K562 (cell line): ENCODE results near the gene TXNL4A. TPM values are rescaled to one million over a fixed set of nuclear protein-coding genes. Genes with fewer than 3 reads are reported as not detected.

Experiments
- ATAC-seq: fragments of 200-7000 bp; cut with Tn5 transposase; 3 replicates; pipeline ENCODE4 v1.9.1; 2020; ENCODE audit warnings: moderate library complexity
- BruUV-seq: library from RNA; stranded (reverse); fragments of 400-500 nt; replicated peaks from 2 replicates; lab custom pipeline; 2021; lab: Mats Ljungman, UMichigan
- CTCF ChIA-PET: fragments of 300-600 bp; formaldehyde crosslinking; extraction: SDS; loops from one replicate; lab custom pipeline; 2021; ENCODE audit warnings: low intra/inter-chr PET ratio; lab: Yijun Ruan, JAX
- POLR2A ChIA-PET: fragments of 300-600, 350-650 bp; sonication (Branson Sonifier 250); formaldehyde crosslinking; extraction: SDS; loops from one replicate; lab custom pipeline; 2021; ENCODE audit warnings: antibody characterized with exemption, inconsistent platforms; lab: Yijun Ruan, JAX
- DNase-seq, 4 experiments: peaks; one replicate each; pipeline versions ENCODE4 v3.0.0 to v3.0.0-alpha.2; 2011 to 2018; ENCODE audit warnings: low spot score in 3 of 4, mixed read lengths in 3 of 4; ENCODE audit errors: extremely low read depth in 1 of 4
- FAIRE-seq: peaks from 2 replicates; lab custom pipeline; 2011; peaks lifted over from hg19 to GRCh38; lab: Jason Lieb, UNC
- H2AFZ ChIP-seq: 2 replicates; pipeline ENCODE4 v1.6.0; 2011; ENCODE audit warnings: low read depth, low read length, control low read depth, inconsistent platforms
- H3K27ac ChIP-seq: fragments of 200-600 bp; 3 replicates; pipeline ENCODE4 v1.8.0; 2011; ENCODE audit warnings: low read depth, mild to moderate bottlenecking, control low read depth, inconsistent platforms, low read length, moderate library complexity, mixed read lengths; ENCODE audit errors: extremely low read depth
- H3K27me3 ChIP-seq, 2 experiments: fragments of 300-600 bp in 1 of 2; 2 replicates in 1 of 2; 3 replicates in 1 of 2; pipeline versions ENCODE4 v1.6.0 to v1.8.0; 2011; ENCODE audit warnings: inconsistent platforms in 2 of 2, low read length in 2 of 2, mild to moderate bottlenecking in 1 of 2, mixed read lengths in 1 of 2, moderate library complexity in 1 of 2; ENCODE audit not compliant: control insufficient read depth in 2 of 2, insufficient read depth in 2 of 2
- H3K36me3 ChIP-seq: fragments of 300-600 bp; 3 replicates; pipeline ENCODE4 v1.8.0; 2011; ENCODE audit warnings: mild to moderate bottlenecking, low read length, inconsistent platforms; ENCODE audit not compliant: control insufficient read depth, insufficient read depth
- H3K4me1 ChIP-seq, 2 experiments: fragments of 200-600 bp in 1 of 2; replicated peaks in 1 of 2; 2 replicates in 1 of 2; 3 replicates in 1 of 2; pipeline versions ENCODE4 v1.5.1 to v1.8.0; 2011; ENCODE audit warnings: inconsistent platforms in 2 of 2, low read length in 2 of 2, mild to moderate bottlenecking in 1 of 2, mixed read lengths in 1 of 2, moderate library complexity in 1 of 2; ENCODE audit not compliant: control insufficient read depth in 2 of 2, insufficient read depth in 2 of 2
- H3K4me2 ChIP-seq: 2 replicates; pipeline ENCODE4 v1.6.1; 2011; ENCODE audit warnings: low read length, control low read depth, inconsistent platforms, mixed read lengths; ENCODE audit not compliant: insufficient read depth
- H3K4me3 ChIP-seq: fragments of 200-600 bp; sonication (generic), shearing (Covaris generic); 2 replicates; pipeline ENCODE4 v1.5.1; 2016; ENCODE audit warnings: control low read depth, inconsistent platforms
- H3K79me2 ChIP-seq: fragments of 200-600 bp; 3 replicates; pipeline ENCODE4 v1.8.0; 2011; ENCODE audit warnings: low read length, inconsistent platforms; ENCODE audit not compliant: control insufficient read depth, insufficient read depth
- H3K9ac ChIP-seq, 2 experiments: 2 replicates each; pipeline versions ENCODE4 v1.6.0 to v1.6.1; 2011; ENCODE audit warnings: low read depth in 2 of 2, low read length in 2 of 2, control low read depth in 1 of 2, inconsistent platforms in 1 of 2, mild to moderate bottlenecking in 1 of 2, mixed read lengths in 1 of 2; ENCODE audit not compliant: insufficient read depth in 1 of 2
- H3K9me1 ChIP-seq: one replicate; pipeline ENCODE4 v1.6.0; 2011; ENCODE audit warnings: inconsistent platforms, mild to moderate bottlenecking, low read length, moderate library complexity; ENCODE audit not compliant: control insufficient read depth, insufficient read depth
- H3K9me3 ChIP-seq: replicated peaks from 2 replicates; pipeline ENCODE4 v1.5.1; 2011; ENCODE audit warnings: low read depth, low read length, inconsistent platforms; ENCODE audit not compliant: control insufficient read depth, insufficient read depth
- H4K20me1 ChIP-seq: replicated peaks from 2 replicates; pipeline ENCODE4 v1.6.1; 2011; ENCODE audit warnings: low read length, inconsistent platforms, mixed read lengths; ENCODE audit not compliant: control insufficient read depth, insufficient read depth
- CHD2 ChIP-seq: IDR thresholded peaks from 2 replicates; pipeline ENCODE4 v1.6.1; 2011; ENCODE audit warnings: low read depth, low read length
- CREB3 ChIP-seq: fragments of 450-650 bp; conservative IDR thresholded peaks from 2 replicates; pipeline ENCODE4 v1.6.1; 2016; ENCODE audit warnings: missing genetic modification characterization, low read depth, mild to moderate bottlenecking, missing compliant biosample characterization, moderate library complexity
- E2F4 ChIP-seq: sonication (generic); formaldehyde crosslinking; IDR thresholded peaks from 2 replicates; pipeline ENCODE4 v1.8.0; 2022; ENCODE audit warnings: mild to moderate bottlenecking, low read depth, missing genetic modification reagents
- FOXJ2 ChIP-seq: fragments of 200-800 bp; sonication (Bioruptor generic); IDR thresholded peaks from 2 replicates; pipeline ENCODE4 v1.6.1; 2016; ENCODE audit warnings: missing genetic modification characterization, missing compliant biosample characterization
- FOXO4 ChIP-seq: fragments of 450-650 bp; formaldehyde crosslinking; IDR thresholded peaks from 2 replicates; pipeline ENCODE4 v1.4.0; 2020; ENCODE audit warnings: mild to moderate bottlenecking, moderate library complexity
- GABPA ChIP-seq: fragments of 200-800 bp; sonication (Bioruptor generic); conservative IDR thresholded peaks from 2 replicates; pipeline ENCODE4 v1.6.1; 2016; ENCODE audit warnings: low read depth, missing genetic modification characterization, missing compliant biosample characterization
- KLF16 ChIP-seq: IDR thresholded peaks from 2 replicates; pipeline ENCODE4 v1.6.1; 2016; ENCODE audit warnings: antibody characterized with exemption
- OTX1 ChIP-seq: fragments of 450-650 bp; formaldehyde crosslinking; IDR thresholded peaks from 2 replicates; pipeline ENCODE4 v1.4.0; 2022; ENCODE audit warnings: mild to moderate bottlenecking
- PHB ChIP-seq: fragments of 250-450 bp; sonication (Bioruptor Pico); IDR thresholded peaks from 2 replicates; pipeline ENCODE4 v1.5.0; 2021
- PHTF2 ChIP-seq: fragments of 250-450 bp; sonication (Bioruptor Pico); IDR thresholded peaks from 2 replicates; pipeline ENCODE4 v1.5.0; 2021; ENCODE audit warnings: mild to moderate bottlenecking
- POLR2B ChIP-seq: fragments of 450-650 bp; IDR thresholded peaks from 2 replicates; pipeline ENCODE4 v1.6.1; 2018; ENCODE audit warnings: low read depth; ENCODE audit not compliant: partially characterized antibody
- RAD51 ChIP-seq: fragments of 450-650 bp; IDR thresholded peaks from 2 replicates; pipeline ENCODE4 v1.7.1; 2016; ENCODE audit warnings: low read depth, mild to moderate bottlenecking, borderline replicate concordance
- TGIF2 ChIP-seq: sonication (generic); formaldehyde crosslinking; IDR thresholded peaks from 2 replicates; pipeline ENCODE4 v1.8.1; 2022; ENCODE audit warnings: mild to moderate bottlenecking, missing genetic modification reagents, moderate library complexity
- ZFP1 ChIP-seq: fragments of 450-650 bp; formaldehyde crosslinking; IDR thresholded peaks from 2 replicates; pipeline ENCODE4 v1.4.0; 2020; ENCODE audit warnings: mild to moderate bottlenecking, mixed read lengths
- ZFPM2 ChIP-seq: fragments of 250-450 bp; sonication (Bioruptor Pico); IDR thresholded peaks from 2 replicates; pipeline ENCODE4 v1.5.1; 2022; ENCODE audit warnings: mild to moderate bottlenecking
- ZNF146 ChIP-seq: IDR thresholded peaks from one replicate; pipeline ENCODE4 v1.6.1; 2018; ENCODE audit warnings: missing compliant biosample characterization; ENCODE audit not compliant: unreplicated experiment
- ZSCAN29 ChIP-seq: fragments of 450-650 bp; IDR thresholded peaks from 2 replicates; pipeline ENCODE4 v1.6.1; 2017
- WGBS: fragments of 100-300 bp; shearing (Covaris generic); methylation state at CpG from one replicate; pipeline ENCODE4 v1.1.6; 2016; ENCODE audit warnings: low coverage, mixed read lengths; ENCODE audit not compliant: insufficient coverage; ENCODE audit errors: missing lambda C conversion rate; 5-methylcytosine and 5-hydroxymethylcytosine counted together
- in situ Hi-C: fragments of 300-500 bp; cut with MboI; formaldehyde crosslinking; loops from 4 replicates; pipeline ENCODE4 v1.15.0; 2018; ENCODE audit warnings: inconsistent platforms, mixed read lengths
- intact Hi-C: fragments of 100-400 bp; cut with micrococcal nuclease; formaldehyde crosslinking; loops from 2 replicates; pipeline ENCODE4 v1.14.2; 2022
- polyA plus RNA-seq, 8 experiments: library from polyadenylated mRNA; depleted of rRNA in 4 of 8; stranded (reverse) in 5 of 8; unstranded in 3 of 8; fragments of >200 nt; fragmentation: Nextera tagmentation in 2 of 8; fragmentation: Illumina TruSeq in 1 of 8; extraction: Ambion mirVana in 2 of 8; extraction: Trizol in 1 of 8; gene quantifications; 2 replicates each; pipeline versions ENCODE4 v1.2.1 to v1.2.3, GENCODE V29; 2011 to 2014; ENCODE audit warnings: inconsistent platforms in 1 of 8, missing spikeins in 1 of 8
- total RNA-seq, 7 experiments: library from RNA; depleted of rRNA in 6 of 7; stranded (reverse); fragments of >200 nt in 6 of 7; fragmentation: Illumina TruSeq in 2 of 7; extraction: Trizol in 2 of 7; gene quantifications; 2 replicates each; pipeline versions ENCODE4 v1.2.1 to v1.2.3, GENCODE V29; 2011 to 2021; ENCODE audit warnings: low replicate concordance in 1 of 7
- TF ChIP-seq, protein P1 (sequence below): fragments of 450-650 bp; formaldehyde crosslinking; IDR thresholded peaks from 2 replicates; pipeline ENCODE4 v1.4.0; 2022; ENCODE audit warnings: missing genetic modification characterization
- TF ChIP-seq, protein P2 (sequence below), 2 experiments: fragments of 250-450 bp in 1 of 2; fragments of 450-650 bp in 1 of 2; sonication (Bioruptor Pico) in 1 of 2; IDR thresholded peaks; 2 replicates each; pipeline versions ENCODE4 v1.6.1 to v1.8.0; 2016 to 2021; ENCODE audit warnings: mild to moderate bottlenecking in 2 of 2, moderate library complexity in 2 of 2, missing compliant biosample characterization in 1 of 2, missing genetic modification characterization in 1 of 2

The TXNL4A gene
- total and polyA plus RNA-seq, 9 of the 15 experiments (the other 6 are each of a cell fraction or from before 2014, with no cell fraction given): 27.0 to 132 (median 87.5) TPM

DNA sequence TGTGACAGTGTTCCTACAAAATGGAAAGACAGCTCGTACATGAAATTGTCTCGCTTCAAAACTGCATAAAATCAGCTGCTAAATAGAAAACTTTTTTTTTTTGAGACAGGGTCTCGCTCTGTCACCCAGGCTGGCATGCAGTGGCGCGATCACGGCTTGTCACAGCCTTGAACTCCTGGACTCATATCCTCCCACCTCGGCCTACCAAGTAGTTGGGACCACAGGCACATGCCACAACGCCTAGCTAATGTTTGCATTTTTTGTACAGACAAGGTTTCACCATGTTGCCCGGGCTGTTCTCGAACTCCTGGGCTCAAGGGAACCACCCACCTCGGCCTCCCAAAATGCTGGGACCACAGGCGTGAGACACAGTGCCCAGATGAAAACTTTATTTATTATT, 3.2 kb downstream of the TXNL4A start:
- peaks cover 21% of the 10 kb centered on the region for H4K20me1 ChIP-seq
- FAIRE-seq: no peak
- POLR2A ChIA-PET: interaction anchor here (0.7 to 1.8 kb wide), 3 partner anchors 17 to 49 kb away, joined by 3 to 4 read pairs (median 4); partner anchors contain the start of gene RBFA

More for the DNA sequence above, 3.2 kb downstream of the TXNL4A start:
- Histone ChIP-seq H3K4me1 (peaks cover 18 to 21% of the 10 kb centered on the region in 2 experiments; a peak in 4 of 5 replicates), H3K27ac (no peak overlapping the region), H3K27me3 (no peaks in the 10 kb centered on the region), H3K4me3 (no peak overlapping the region), H3K4me2 (no peak overlapping the region), H2AFZ (no peak overlapping the region), H3K9ac (no peak overlapping the region), H3K36me3 (peaks cover 50% of the 10 kb centered on the region), H3K79me2 (peaks cover 93% of the 10 kb centered on the region), H3K9me1 (peaks cover 7% of the 10 kb centered on the region), H3K9me3 (no peaks in the 10 kb centered on the region)
- in situ Hi-C loops: no loop called here
- TF ChIP-seq KLF16: no peak
- no peak for TF ChIP-seq OTX1
- TF ChIP-seq ZFP1 (CRISPR knock-in tag): no peak
- no peak for TF ChIP-seq GABPA
- no peak for TF ChIP-seq FOXJ2 (tag)
- no peak for TF ChIP-seq ZNF146 (CRISPR knock-in tag)
- TF ChIP-seq TGIF2 (CRISPR knock-in tag): no peak
- no peak for TF ChIP-seq POLR2B
- TF ChIP-seq ZFPM2 (CRISPR knock-in tag): no peak
- TF ChIP-seq, protein P1, sequence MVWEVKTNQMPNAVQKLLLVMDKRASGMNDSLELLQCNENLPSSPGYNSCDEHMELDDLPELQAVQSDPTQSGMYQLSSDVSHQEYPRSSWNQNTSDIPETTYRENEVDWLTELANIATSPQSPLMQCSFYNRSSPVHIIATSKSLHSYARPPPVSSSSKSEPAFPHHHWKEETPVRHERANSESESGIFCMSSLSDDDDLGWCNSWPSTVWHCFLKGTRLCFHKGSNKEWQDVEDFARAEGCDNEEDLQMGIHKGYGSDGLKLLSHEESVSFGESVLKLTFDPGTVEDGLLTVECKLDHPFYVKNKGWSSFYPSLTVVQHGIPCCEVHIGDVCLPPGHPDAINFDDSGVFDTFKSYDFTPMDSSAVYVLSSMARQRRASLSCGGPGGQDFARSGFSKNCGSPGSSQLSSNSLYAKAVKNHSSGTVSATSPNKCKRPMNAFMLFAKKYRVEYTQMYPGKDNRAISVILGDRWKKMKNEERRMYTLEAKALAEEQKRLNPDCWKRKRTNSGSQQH (CRISPR knock-in tag): no peak
- TF ChIP-seq CHD2: no peak
- no peak for TF ChIP-seq PHB (CRISPR knock-in tag)
- TF ChIP-seq PHTF2 (CRISPR knock-in tag): no peak
- no peak for TF ChIP-seq ZSCAN29
- no peak for TF ChIP-seq RAD51
- TF ChIP-seq FOXO4: no peak
- TF ChIP-seq E2F4 (CRISPR knock-in tag): no peak
- TF ChIP-seq CREB3: no peak
- TF ChIP-seq, protein P2, sequence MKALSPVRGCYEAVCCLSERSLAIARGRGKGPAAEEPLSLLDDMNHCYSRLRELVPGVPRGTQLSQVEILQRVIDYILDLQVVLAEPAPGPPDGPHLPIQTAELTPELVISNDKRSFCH (CRISPR knock-in tag; IDR thresholded peaks at IDR 0.05): no peak
- TF ChIP-seq, protein P2 (tag; IDR thresholded peaks at IDR 0.05): no peak
- ATAC-seq: no peak
- intact Hi-C loops: no loop called here
- DNase-seq: no peak
- BruUV-seq: no TSS peak
- CTCF ChIA-PET: no interaction called here
- WGBS: 93% methylated on average over 9 of the region's 12 CpGs
